Activated CD8-positive, alpha-beta T cell treated with anti-CD3 and anti-CD28 coated beads for 36 hours (primary cell): ENCODE measurements around the gene SV2C. TPM values are rescaled to one million over a fixed set of nuclear protein-coding genes. Genes with fewer than 3 reads are reported as not detected.

ENCODE experiments used
- ATAC-seq: fragments of 200-7000 bp; cut with Tn5 transposase; one replicate; pipeline ENCODE4 v1.10.0; 2021; ENCODE audit warnings: mild to moderate bottlenecking, moderate library complexity
- CTCF ChIA-PET: fragments of 350-600 bp; sonication (Branson Sonifier 250); formaldehyde crosslinking; loops from one replicate; lab custom pipeline; 2021; ENCODE audit warnings: antibody characterized with exemption; lab: Charles Lee
- POLR2A ChIA-PET: fragments of 350-600 bp; sonication (Branson Sonifier 250); formaldehyde crosslinking; loops from one replicate; lab custom pipeline; 2021; ENCODE audit warnings: antibody characterized with exemption; lab: Charles Lee
- DNase-seq: peaks from one replicate; pipeline ENCODE4 v3.0.0-alpha.2; 2020
- H3K27ac Mint-ChIP-seq: one replicate; pipeline ENCODE4 v1.8.0; 2021; ENCODE audit warnings: mild to moderate bottlenecking, mixed read lengths
- H3K27me3 Mint-ChIP-seq: one replicate; pipeline ENCODE4 v1.8.0; 2021; ENCODE audit warnings: mixed read lengths
- H3K36me3 Mint-ChIP-seq: one replicate; pipeline ENCODE4 v1.8.0; 2021; ENCODE audit warnings: low read depth, mixed read lengths
- H3K4me1 Mint-ChIP-seq: one replicate; pipeline ENCODE4 v1.8.0; 2021; ENCODE audit warnings: low read depth, mixed read lengths
- H3K4me3 Mint-ChIP-seq: one replicate; pipeline ENCODE4 v1.8.0; 2021; ENCODE audit warnings: mild to moderate bottlenecking, moderate library complexity, mixed read lengths
- H3K9me3 Mint-ChIP-seq: one replicate; pipeline ENCODE4 v1.8.0; 2021; ENCODE audit warnings: mixed read lengths
- intact Hi-C: fragments of 100-400 bp; cut with micrococcal nuclease; formaldehyde crosslinking; loops from one replicate; pipeline ENCODE4 v1.10.0; 2022
- total RNA-seq, 2 experiments: library from RNA; stranded (reverse); gene quantifications; one replicate each; pipeline ENCODE4 v1.2.3, GENCODE V29; 2021
- TF ChIP-seq, protein P1 (sequence below): fragments of 200-600 bp; IDR thresholded peaks from one replicate; pipeline ENCODE4 v1.8.0; 2022; ENCODE audit warnings: antibody characterized with exemption, mild to moderate bottlenecking

The SV2C gene
- total RNA-seq, 2 experiments from 2014 or later = 0.07 TPM; not detected in 1

DNA sequence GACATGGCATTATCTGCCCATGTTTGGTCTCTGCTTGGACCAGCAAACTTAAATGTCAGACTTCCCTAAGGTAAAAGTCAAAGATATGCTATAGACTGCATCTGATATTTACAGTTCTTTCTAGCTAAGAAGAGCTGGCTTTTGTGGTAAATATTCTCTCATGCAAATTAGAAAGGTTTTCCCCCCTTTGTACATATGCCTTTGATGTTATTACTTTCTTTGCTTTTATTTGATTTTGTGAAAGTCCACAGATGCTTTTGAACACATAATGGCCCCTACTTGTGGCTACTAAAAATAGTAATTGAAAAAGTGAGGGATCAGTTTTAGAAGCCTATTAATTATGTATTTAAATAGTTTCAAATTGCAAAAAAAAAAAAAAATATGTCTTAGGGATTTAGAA lies 104.2 kb downstream of the SV2C start:
- DNase-seq (no peak), ATAC-seq (no peak)
- Mint-ChIP-seq H3K27ac (no peak overlapping the region), H3K27me3 (no peaks in the 10 kb centered on the region), H3K4me3 (no peak overlapping the region), H3K4me1 (peaks cover 3% of the 10 kb centered on the region), H3K36me3 (no peaks in the 10 kb centered on the region), H3K9me3 (no peaks in the 10 kb centered on the region)
- ChIA-PET CTCF (interaction anchor here (2.1 kb wide), 1 partner anchor 12 kb away, joined by 7 read pairs; no protein-coding TSS in a partner anchor), POLR2A (no interaction called here)
- TF ChIP-seq, protein P1, sequence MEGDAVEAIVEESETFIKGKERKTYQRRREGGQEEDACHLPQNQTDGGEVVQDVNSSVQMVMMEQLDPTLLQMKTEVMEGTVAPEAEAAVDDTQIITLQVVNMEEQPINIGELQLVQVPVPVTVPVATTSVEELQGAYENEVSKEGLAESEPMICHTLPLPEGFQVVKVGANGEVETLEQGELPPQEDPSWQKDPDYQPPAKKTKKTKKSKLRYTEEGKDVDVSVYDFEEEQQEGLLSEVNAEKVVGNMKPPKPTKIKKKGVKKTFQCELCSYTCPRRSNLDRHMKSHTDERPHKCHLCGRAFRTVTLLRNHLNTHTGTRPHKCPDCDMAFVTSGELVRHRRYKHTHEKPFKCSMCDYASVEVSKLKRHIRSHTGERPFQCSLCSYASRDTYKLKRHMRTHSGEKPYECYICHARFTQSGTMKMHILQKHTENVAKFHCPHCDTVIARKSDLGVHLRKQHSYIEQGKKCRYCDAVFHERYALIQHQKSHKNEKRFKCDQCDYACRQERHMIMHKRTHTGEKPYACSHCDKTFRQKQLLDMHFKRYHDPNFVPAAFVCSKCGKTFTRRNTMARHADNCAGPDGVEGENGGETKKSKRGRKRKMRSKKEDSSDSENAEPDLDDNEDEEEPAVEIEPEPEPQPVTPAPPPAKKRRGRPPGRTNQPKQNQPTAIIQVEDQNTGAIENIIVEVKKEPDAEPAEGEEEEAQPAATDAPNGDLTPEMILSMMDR = no peak
- intact Hi-C loops = no loop called here

GRCh38 chr5:76190356-76190755 lies 107.2 kb downstream of the SV2C start:
- DNase-seq (no peak), ATAC-seq (no peak)
- H3K27me3 Mint-ChIP-seq = no peaks in the 10 kb centered on the region
- ChIA-PET CTCF (no interaction called here), POLR2A (no interaction called here)
- H3K9me3 Mint-ChIP-seq = no peaks in the 10 kb centered on the region
- intact Hi-C loops = no loop called here
- no peak overlapping the region for H3K4me3 Mint-ChIP-seq
- H3K4me1 Mint-ChIP-seq = peaks cover 3% of the 10 kb centered on the region
- H3K27ac Mint-ChIP-seq = no peak overlapping the region
- TF ChIP-seq, protein P1 = no peak
- H3K36me3 Mint-ChIP-seq = no peaks in the 10 kb centered on the region

- Mint-ChIP-seq H3K27me3 (peaks cover 3% of the 10 kb centered on the region), H3K36me3 (no peaks in the 10 kb centered on the region), H3K4me3 (no peak overlapping the region), H3K4me1 (no peaks in the 10 kb centered on the region), H3K9me3 (no peaks in the 10 kb centered on the region), H3K27ac (no peak overlapping the region)
- intact Hi-C loops = no loop called here
- DNase-seq (no peak), ATAC-seq (no peak)
- ChIA-PET POLR2A (no interaction called here), CTCF (interaction anchor here (1.2 to 3.0 kb wide), 3 partner anchors 8 to 18 kb away, joined by 4 to 15 read pairs (median 4); no protein-coding TSS in a partner anchor)
- TF ChIP-seq, protein P1 = no peak
Observed at GRCh38 chr5:76192837-76193236, 109.7 kb downstream of the SV2C start.

DNA sequence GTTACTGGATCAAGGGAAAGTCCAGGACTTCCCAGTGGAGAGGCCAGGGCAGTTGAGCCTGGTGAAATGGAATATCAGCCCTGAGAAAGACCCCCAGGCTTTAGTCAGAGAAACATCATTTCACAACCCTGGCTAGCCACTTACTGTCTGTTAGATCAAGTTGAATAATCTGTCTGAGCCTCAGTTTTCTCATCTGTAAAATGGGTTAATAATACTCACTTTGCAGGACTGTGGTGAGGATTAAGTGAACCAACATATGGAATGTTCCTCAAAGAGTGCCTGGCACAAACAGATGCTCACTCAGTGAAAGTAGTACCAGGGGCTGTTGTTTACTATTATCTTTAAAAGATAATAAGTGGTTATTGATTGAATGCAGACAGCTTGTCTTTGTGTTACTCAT lies 110.5 kb downstream of the SV2C start:
- DNase-seq = no peak
- TF ChIP-seq, protein P1 = no peak
- Mint-ChIP-seq H3K36me3 (no peaks in the 10 kb centered on the region), H3K9me3 (no peaks in the 10 kb centered on the region), H3K27ac (no peak overlapping the region), H3K4me3 (no peak overlapping the region), H3K27me3 (peaks cover 3% of the 10 kb centered on the region), H3K4me1 (no peaks in the 10 kb centered on the region)
- ChIA-PET POLR2A (no interaction called here), CTCF (interaction anchor here (1.7 to 4.4 kb wide), 3 partner anchors 10 to 18 kb away, joined by 4 to 18 read pairs (median 15); no protein-coding TSS in a partner anchor)
- intact Hi-C loops = no loop called here
- ATAC-seq = no peak

DNA sequence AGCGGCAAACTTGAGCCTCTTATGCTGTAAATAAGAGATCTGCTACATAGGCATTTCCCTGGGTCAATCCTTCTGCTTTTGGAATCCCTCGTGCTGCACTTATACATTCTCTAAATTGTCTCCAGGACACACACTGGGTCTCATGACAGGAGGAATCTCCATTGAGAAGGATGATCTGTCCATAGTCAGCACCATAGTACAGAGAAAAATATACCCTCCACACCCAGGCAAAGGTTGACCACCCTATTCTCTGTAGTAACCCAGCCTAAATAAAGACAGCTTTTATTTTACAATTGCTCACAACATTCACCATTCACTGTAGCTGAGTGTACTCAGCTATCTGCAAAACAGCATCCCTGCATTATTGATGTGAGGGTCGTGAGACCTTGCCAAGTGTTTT lies 111.2 kb downstream of the SV2C start:
- Mint-ChIP-seq H3K9me3 (no peaks in the 10 kb centered on the region), H3K4me3 (no peak overlapping the region), H3K36me3 (no peaks in the 10 kb centered on the region), H3K27me3 (peaks cover 3% of the 10 kb centered on the region), H3K27ac (no peak overlapping the region), H3K4me1 (no peaks in the 10 kb centered on the region)
- POLR2A ChIA-PET = no interaction called here
- TF ChIP-seq, protein P1 = no peak
- intact Hi-C loops = no loop called here
- CTCF ChIA-PET = interaction anchor here (1.7 to 4.4 kb wide), 3 partner anchors 10 to 19 kb away, joined by 4 to 18 read pairs (median 15); no protein-coding TSS in a partner anchor
- ATAC-seq = no peak
- DNase-seq = no peak
